Measurements from ENCODE around the gene PPP2R5A.

DNA sequence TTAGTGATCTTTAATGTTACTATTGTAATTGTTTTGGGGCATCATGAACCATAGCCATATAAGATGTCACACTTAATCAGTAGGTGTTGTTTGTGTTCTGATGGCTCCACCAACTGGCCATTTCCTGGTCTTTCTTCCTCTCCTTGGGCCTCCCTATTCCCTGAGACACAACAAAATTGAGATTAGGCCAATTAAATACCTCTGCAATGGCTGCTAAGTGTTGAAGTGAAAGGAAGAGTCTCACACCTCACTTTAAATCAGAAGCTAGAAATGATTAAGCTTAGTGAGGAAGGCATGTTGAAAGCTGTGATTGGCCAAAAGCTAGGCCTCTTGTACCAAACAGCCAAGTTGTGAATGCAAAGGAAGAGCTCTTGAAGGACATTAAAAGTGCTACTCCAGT lies 30.7 kb downstream of the PPP2R5A start:
- TF ChIP-seq, protein P1, sequence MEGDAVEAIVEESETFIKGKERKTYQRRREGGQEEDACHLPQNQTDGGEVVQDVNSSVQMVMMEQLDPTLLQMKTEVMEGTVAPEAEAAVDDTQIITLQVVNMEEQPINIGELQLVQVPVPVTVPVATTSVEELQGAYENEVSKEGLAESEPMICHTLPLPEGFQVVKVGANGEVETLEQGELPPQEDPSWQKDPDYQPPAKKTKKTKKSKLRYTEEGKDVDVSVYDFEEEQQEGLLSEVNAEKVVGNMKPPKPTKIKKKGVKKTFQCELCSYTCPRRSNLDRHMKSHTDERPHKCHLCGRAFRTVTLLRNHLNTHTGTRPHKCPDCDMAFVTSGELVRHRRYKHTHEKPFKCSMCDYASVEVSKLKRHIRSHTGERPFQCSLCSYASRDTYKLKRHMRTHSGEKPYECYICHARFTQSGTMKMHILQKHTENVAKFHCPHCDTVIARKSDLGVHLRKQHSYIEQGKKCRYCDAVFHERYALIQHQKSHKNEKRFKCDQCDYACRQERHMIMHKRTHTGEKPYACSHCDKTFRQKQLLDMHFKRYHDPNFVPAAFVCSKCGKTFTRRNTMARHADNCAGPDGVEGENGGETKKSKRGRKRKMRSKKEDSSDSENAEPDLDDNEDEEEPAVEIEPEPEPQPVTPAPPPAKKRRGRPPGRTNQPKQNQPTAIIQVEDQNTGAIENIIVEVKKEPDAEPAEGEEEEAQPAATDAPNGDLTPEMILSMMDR (IDR thresholded peaks at IDR 0.05): peak in 3 of 6 experiments; percentile 24 to 40 (median 37)
- TF ChIP-seq POLR2A (IDR thresholded peaks at IDR 0.05): no peak
